22Rv1 (cell line): ENCODE measurements around the gene HOXA13.

Experiments used
- H3K27ac ChIP-seq: fragments of 450-650 bp; 2 replicates; pipeline ENCODE4 v1.5.1; 2017
- CTCF ChIP-seq: fragments of 450-650 bp; IDR thresholded peaks from 2 replicates; pipeline ENCODE4 v1.5.1; 2017; ENCODE audit warnings: mild to moderate bottlenecking
- ZFX ChIP-seq: fragments of 450-650 bp; IDR thresholded peaks from 2 replicates; pipeline ENCODE4 v1.6.1; 2017; ENCODE audit warnings: antibody characterized with exemption, borderline replicate concordance

HOXA13 gene

GRCh38 chr7:27199849-27200760, at the start of gene HOXA13:
Gene HOXA13, minus strand, starts transcription at chr7:27200091. Its CDS starts 14 bp downstream, at chr7:27200077.
- no peak for TF ChIP-seq ZFX
- TF ChIP-seq CTCF, result no peak; the same call in 1 of the 2 replicates
- H3K27ac ChIP-seq, result no peak within 1 kb of the TSS

GRCh38 chr7:27248911-27249723, 49.2 kb upstream of the HOXA13 start:
- H3K27ac ChIP-seq, result no peak overlapping the region
- no peak for TF ChIP-seq CTCF
- no peak for TF ChIP-seq ZFX

- TF ChIP-seq ZFX, result no peak
- no peak for TF ChIP-seq CTCF
- H3K27ac ChIP-seq, result no peak overlapping the region
Observed at GRCh38 chr7:27248427-27248806, 48.5 kb upstream of the HOXA13 start.

GRCh38 chr7:27247452-27248426, 47.8 kb upstream of the HOXA13 start:
- TF ChIP-seq ZFX (no peak), CTCF (no peak)
- no peak overlapping the region for H3K27ac ChIP-seq

- TF ChIP-seq ZFX (no peak), CTCF (no peak)
- H3K27ac ChIP-seq, result no peak overlapping the region
Observed at GRCh38 chr7:27247000-27247399, 47.1 kb upstream of the HOXA13 start.

- H3K27ac ChIP-seq, result no peak overlapping the region
- no peak for TF ChIP-seq ZFX
- no peak for TF ChIP-seq CTCF
Observed at GRCh38 chr7:27245798-27246691, 46.2 kb upstream of the HOXA13 start.
